Measurements from ENCODE around the gene ABL1.

DNA sequence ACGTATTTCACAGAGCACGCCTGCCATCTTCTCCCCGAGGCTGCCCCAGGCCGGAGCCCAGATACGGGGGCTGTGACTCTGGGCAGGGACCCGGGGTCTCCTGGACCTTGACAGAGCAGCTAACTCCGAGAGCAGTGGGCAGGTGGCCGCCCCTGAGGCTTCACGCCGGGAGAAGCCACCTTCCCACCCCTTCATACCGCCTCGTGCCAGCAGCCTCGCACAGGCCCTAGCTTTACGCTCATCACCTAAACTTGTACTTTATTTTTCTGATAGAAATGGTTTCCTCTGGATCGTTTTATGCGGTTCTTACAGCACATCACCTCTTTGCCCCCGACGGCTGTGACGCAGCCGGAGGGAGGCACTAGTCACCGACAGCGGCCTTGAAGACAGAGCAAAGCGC lies 51.9 kb downstream of the ABL1 start:
- TF ChIP-seq CTCF (IDR thresholded peaks at IDR 0.05) (no peak), POLR2A (IDR thresholded peaks at IDR 0.05) (no peak)
